NCI-H345 (cell line): ENCODE data around the gene PTPN9.
A peak's percentile ranks its signal among the peaks of the same experiment; 100 is the strongest.
"Not testable (repeated sequence)": the region's sequence is repeated elsewhere in the genome, so short reads cannot be mapped to it uniquely, and the experiment has no call there.

Source experiments
- DNase-seq: peaks from one replicate; lab custom pipeline; 2025; lab: John Stamatoyannopoulos, UW

Gene PTPN9

GRCh38 chr15:75582943-75583342, 3.8 kb upstream of the PTPN9 start:
- DNase-seq, result not testable (repeated sequence)

GRCh38 chr15:75578173-75578947, 755 bp downstream of the PTPN9 start:
- peak; percentile 16 for DNase-seq

GRCh38 chr15:75577401-75578172, 1.5 kb downstream of the PTPN9 start:
- no peak for DNase-seq

- no peak for DNase-seq
Measured at GRCh38 chr15:75573648-75574384, 5.3 kb downstream of the PTPN9 start.

- DNase-seq, result no peak
Measured at GRCh38 chr15:75570126-75570845, 8.8 kb downstream of the PTPN9 start.

GRCh38 chr15:75565062-75565970, 13.8 kb downstream of the PTPN9 start:
- DNase-seq, result no peak

- no peak for DNase-seq
Measured at GRCh38 chr15:75561888-75562287, 17.2 kb downstream of the PTPN9 start.

GRCh38 chr15:75559360-75559759, 19.8 kb downstream of the PTPN9 start:
- DNase-seq, result not testable (repeated sequence)

- not testable (repeated sequence) for DNase-seq
Measured at GRCh38 chr15:75558955-75559354, 20.2 kb downstream of the PTPN9 start.

GRCh38 chr15:75554717-75555116, 24.4 kb downstream of the PTPN9 start:
- DNase-seq, result no peak

- no peak for DNase-seq
Measured at GRCh38 chr15:75553659-75554058, 25.5 kb downstream of the PTPN9 start.

GRCh38 chr15:75551091-75551490, 28.0 kb downstream of the PTPN9 start:
- DNase-seq, result no peak

- no peak for DNase-seq
Measured at GRCh38 chr15:75545064-75545463, 34.1 kb downstream of the PTPN9 start.

- no peak for DNase-seq
Measured at GRCh38 chr15:75544359-75544758, 34.8 kb downstream of the PTPN9 start.

GRCh38 chr15:75542949-75543545, 36.1 kb downstream of the PTPN9 start:
- DNase-seq, result not testable (repeated sequence)

GRCh38 chr15:75542386-75542797, 36.7 kb downstream of the PTPN9 start:
- no peak for DNase-seq

GRCh38 chr15:75538376-75538775, 40.7 kb downstream of the PTPN9 start:
- DNase-seq, result no peak

- DNase-seq, result no peak
Measured at GRCh38 chr15:75533945-75534344, 45.2 kb downstream of the PTPN9 start.

- no peak for DNase-seq
Measured at GRCh38 chr15:75532413-75533250, 46.5 kb downstream of the PTPN9 start.
